Measurements from ENCODE around the gene HIF1A.

DNA sequence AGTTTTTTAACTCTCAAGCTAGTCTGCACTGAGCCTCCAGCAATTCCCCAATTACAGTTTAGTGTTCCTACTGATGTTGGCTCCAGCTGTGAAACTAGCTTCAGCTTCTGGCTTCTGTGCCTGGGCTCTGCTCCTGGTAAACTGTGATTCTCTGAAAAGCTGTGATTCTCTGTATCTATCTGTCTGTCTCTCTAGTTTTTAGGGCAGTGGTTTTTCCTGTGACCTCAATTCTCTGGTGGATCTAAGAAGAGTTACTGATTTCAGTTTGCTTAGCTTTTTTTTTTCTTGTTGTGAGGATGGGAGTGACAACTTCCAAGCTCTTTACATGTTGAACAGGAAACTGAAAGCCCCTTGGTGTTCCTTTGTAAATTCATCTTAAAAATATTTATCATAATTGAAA, 3.8 kb upstream of the HIF1A start:
- TF ChIP-seq, protein P1, sequence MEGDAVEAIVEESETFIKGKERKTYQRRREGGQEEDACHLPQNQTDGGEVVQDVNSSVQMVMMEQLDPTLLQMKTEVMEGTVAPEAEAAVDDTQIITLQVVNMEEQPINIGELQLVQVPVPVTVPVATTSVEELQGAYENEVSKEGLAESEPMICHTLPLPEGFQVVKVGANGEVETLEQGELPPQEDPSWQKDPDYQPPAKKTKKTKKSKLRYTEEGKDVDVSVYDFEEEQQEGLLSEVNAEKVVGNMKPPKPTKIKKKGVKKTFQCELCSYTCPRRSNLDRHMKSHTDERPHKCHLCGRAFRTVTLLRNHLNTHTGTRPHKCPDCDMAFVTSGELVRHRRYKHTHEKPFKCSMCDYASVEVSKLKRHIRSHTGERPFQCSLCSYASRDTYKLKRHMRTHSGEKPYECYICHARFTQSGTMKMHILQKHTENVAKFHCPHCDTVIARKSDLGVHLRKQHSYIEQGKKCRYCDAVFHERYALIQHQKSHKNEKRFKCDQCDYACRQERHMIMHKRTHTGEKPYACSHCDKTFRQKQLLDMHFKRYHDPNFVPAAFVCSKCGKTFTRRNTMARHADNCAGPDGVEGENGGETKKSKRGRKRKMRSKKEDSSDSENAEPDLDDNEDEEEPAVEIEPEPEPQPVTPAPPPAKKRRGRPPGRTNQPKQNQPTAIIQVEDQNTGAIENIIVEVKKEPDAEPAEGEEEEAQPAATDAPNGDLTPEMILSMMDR (IDR thresholded peaks at IDR 0.05): no peak
- no peak for TF ChIP-seq POLR2A (IDR thresholded peaks at IDR 0.05)

All from heart left ventricle (tissue), 13 donors.